TTC549 (cell line): ENCODE measurements around the gene AUNIP.

Experiments used
- FAIRE-seq: peaks from 2 replicates; lab custom pipeline; 2012; peaks lifted over from hg19 to GRCh38; lab: Jason Lieb, UNC

The AUNIP gene

DNA sequence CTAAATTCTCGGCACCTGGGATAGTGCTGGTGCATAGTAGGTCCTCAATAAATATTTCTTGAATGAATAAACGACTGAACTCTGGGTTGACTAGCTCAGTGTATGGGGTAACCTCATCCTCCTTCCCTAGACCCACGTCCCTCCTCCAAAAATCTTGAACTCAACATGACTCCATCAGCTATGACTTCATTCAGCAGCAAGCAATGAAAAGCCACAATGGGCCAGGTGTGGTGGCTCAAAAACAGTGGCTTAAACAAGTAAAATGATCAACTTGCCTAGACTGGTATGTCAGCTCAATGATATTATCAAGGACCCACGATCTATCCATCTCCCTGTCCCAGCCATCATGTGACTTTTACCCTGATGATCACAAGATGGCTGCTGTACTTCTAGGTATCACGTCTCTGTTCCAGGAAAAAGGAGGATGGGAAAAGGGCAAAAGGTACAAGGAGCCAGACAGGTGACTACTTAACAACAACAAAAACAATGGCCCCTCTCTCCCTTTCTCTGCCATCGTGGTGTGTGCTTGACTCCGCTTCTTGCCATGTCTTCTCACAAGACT is 29.2 kb upstream of the AUNIP start:
- FAIRE-seq = no peak

DNA sequence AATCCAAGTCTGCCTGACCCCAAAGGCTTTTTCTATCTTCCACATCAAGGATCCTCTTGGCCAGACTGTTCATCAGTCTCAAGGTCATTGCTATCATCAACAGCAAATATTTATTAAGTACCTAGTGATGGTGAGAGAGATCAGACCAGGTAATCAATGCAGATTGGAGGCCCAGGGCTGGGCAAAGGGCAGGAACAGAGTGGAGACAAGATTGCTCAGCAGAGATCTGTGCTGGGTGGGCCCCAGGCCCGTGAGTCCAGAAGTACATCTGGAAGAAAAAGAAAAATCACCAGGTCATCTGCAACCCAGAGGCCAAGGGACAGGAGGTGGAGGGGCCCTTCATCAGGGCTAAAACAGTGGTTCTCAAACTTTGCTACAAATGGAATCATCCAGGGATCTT is 26.3 kb upstream of the AUNIP start:
- FAIRE-seq = no peak

DNA sequence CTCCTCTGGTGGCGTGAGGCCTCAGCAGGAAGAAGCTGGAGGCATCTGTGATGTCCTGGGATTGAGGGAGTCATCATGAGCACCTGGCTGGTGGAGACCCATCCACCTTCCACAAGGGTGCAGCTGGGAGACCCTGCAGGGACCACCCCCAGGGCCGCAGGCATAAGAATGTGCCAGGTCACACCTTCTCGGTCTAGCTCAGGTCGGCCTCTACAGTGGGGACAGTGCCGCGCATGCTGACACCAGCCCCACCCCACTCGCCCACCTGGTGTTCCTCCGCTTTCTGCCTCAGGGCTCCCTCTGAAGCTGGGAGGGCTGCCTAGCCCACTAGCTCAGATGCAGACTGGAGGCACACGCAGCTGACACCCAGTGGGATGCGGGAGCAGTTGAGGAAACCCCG is 22.0 kb upstream of the AUNIP start:
- FAIRE-seq = no peak

DNA sequence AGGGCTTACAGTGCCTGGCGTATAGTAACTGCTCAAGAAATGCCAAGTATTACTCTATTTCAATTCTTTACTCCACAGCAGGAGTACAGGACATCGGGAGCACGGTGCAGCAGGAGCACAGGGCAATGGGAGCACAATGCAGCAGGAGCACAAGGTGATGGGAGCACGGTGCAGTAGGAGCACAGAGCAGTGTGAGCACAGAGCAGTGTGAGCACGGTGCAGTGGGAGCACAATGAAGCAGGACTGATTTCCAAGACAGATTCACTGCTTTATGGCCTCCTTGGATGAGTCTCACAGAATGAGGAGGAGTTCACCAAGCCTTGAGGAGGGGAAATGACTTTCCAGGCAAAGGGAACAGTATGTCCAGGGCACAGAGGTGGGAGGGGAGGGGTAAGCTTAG is 21.3 kb upstream of the AUNIP start:
- no peak for FAIRE-seq

DNA sequence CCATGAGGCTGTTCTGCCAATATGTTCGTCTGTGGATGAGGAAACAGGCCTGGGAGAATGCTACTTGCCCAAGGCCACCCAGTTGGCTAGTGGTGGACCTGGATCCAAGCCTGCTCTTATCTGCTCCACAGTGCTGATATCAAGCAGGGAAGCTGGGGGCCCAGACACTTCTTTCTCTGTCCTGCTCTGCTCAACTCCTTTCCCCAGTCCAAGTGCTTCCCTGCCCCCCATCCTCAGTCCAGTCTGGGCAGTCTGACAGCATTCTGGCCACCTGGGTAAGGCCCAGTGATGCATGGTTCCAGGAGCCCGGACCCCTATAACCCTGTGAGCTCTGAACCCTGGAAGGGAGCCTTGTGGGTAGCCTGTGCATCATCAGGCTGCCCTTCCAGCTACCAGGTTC is 20.4 kb upstream of the AUNIP start:
- no peak for FAIRE-seq

DNA sequence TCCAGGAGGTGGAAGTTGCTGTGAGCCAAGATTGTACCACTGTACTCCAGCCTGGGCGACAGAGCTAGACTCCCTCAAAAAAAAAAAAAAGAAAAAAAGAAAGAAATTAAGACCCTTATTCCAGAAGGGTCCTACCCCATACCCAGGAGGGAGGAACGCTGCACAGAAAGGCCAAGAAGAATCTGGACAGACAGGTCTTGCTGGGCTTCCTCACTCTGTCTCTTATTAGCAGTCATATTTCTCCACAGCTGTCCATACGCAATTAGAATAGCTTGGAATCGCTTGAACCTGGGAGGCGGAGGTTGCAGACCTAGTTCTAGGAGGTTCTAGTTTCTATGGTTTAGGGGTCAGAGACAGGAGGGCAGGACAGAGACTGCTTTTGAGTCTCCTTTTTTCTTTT is 19.4 kb upstream of the AUNIP start:
- FAIRE-seq = no peak

DNA sequence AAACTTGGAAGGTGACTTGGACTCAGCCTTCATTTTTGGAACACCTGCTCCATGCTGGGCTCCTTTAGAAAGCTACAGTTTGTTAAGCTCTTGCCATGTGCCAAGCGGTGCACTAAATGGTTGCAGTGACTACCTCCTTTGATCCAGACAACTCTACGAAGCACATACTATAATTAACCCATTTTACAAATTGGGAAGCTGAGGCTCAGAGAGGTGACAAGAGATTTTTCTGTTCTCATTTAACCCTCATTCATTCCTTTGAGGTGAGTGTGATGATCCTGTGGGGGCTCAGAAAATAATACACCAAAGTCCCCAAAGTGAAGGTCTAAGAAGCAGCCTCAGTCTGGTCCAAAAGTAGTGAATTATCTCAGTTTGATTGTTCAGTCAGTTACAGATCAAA is 17.9 kb upstream of the AUNIP start:
- no peak for FAIRE-seq

DNA sequence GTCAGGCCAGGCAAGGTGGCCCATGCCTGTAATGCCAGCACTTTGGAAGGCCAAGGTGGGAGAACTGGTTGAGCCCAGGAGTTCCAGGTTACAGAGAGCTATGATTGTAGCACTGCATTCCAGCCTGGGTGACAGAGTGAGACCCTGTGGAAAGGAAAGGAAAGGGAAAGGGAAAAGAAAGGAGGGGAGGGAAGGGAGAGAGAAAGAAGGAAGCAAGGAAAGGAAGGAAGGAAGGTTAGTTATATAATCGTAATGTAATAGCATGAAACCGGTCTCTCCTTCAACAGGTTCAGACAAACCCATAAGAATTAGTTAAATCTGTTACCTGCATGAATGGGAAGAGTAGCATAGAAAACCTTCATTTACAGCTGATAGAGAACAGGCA is 17.4 kb upstream of the AUNIP start:
- FAIRE-seq = no peak

DNA sequence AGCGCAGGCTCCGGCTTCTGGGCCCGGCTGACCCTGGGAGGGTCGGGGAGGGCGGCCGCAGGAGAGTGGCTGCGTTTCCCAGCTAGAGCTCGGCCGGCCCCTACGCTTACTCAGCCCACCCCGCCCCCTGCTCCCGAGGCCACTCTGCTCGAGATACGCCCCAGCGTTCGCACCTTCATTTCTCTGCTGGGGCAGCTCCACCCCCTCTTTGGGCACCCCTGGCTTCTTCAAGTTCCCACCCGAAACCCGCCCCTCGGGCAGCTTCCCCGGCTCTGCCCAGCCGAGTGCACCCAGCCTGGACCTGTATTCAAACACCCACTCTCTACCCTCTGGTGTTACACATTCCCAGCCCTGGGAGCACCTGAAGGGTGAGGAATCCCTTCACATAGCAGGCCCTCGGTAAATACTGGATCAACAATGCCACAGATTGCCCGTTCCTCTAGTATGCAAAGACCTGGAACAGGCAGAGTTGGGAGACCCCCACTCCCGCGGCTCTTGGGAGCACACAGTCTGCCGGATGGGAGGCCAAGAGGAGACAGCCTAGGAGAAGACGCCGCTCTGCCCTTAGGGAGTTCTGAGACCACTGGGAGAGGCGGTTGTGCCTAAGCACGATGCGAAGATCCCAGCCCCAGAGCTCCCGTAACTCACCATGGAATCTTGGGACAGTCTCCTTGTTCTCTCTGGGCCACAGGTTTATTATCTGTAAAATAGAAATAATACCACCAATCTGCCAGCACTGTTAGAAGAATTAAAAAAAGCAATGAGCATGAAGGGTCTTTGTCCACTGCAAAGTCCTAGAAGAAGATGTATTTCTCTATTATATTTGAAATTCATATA is 16.8 kb upstream of the AUNIP start:
- no peak for FAIRE-seq

DNA sequence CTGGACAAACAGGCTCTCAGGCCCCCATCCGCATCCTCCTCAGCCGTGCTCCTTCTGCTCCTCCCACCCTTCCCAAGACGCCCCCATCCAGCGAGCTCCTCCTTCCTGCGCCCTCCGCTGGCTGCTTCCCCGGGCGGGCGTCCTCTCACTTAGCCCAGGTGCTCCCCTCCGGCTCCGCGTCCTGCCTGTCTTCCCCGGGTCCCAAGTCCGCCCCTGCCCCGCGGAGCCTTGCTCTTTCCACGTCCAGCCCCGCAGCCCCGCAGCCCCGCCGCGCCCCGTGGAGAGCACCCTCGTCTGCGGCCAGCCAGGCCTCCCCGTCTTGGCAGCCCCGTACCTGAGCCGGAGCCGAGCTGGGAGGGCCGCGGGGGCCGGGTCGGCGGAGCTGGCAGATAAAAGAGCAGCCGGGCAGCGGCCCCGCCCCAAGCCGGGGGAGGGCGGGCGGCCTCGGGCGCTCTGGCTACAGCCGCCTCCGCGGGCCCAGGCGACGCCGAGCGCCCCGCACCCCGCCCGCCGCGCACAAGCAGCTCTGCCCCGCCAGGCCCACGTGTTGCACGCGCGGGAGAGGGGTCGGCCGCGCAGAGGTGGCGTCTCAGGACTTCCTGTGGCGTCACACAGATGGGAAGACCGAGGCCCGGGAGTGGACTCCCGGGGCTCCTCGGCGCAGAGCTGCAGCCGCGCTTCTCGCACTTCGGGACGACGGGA is 16.0 kb upstream of the AUNIP start, which contains the start of gene PAQR7:
Gene PAQR7, minus strand, starts transcription at position 555 of the 702 bp plus-strand sequence. CDS start 11,869 bp downstream, outside the sequence.
- no peak for FAIRE-seq

DNA sequence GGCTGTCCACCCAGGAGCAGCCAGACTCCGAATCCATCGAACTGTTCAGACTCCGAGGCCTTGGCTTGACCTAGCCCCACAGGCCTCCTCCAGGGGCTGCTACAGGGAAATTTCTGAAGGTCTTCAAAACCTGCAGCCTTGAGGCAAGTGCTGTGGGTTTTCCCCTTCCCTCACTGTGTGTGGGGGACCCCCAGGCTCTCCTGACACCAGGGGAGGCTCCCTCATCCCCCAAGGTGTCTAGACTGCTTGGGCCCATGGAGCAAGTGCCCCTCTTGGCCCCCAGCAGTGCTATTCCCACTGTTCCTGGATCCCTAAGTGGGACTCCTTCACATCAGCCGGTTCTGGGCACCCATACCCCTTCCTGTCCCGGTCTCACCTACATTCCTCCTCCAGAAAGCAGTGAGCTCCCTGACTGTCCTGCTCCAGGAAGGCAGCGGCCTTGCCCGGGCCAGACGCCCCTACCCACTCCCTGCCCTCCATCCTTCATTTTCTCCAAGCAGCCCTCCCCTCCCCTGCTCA is 15.4 kb upstream of the AUNIP start:
- FAIRE-seq = no peak

DNA sequence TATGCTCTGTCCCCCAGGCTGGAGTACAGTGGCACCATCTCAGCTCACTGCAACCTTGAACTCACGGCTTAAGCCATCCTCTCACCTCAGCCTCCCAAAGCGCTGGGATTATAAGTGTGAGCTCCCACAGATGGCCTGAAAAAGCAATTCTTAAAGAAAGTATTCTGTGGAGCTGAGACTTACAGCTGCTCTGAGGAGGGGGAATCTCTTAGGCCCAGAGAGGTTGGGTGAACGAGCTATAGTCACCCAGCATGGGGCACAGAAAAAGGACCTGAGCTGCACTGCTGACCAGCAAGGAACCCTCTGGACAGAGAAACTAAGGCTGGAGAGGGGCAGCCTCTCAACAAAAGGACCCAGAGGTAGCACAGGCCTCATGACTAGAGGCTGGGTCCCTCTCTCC is 15.0 kb upstream of the AUNIP start:
- no peak for FAIRE-seq

DNA sequence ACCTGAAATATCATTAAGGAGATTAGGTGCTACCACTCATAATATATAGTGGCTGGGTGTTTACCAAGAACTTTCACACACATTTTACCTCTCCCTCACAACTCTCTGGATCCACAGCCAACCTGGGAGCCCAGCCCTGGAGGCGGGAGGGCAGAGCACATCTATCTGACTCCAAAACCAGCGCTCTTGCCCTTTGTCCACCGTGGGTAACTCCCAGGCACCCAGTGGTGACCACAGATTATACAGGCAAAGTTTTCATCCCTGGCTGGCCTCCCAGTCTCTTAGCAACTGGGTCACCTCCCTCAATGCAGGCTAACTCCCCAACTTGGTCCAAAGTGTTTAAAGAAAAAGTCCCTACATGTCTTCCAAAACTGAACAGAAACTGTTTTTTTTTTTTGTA is 13.9 kb upstream of the AUNIP start:
- FAIRE-seq = no peak

DNA sequence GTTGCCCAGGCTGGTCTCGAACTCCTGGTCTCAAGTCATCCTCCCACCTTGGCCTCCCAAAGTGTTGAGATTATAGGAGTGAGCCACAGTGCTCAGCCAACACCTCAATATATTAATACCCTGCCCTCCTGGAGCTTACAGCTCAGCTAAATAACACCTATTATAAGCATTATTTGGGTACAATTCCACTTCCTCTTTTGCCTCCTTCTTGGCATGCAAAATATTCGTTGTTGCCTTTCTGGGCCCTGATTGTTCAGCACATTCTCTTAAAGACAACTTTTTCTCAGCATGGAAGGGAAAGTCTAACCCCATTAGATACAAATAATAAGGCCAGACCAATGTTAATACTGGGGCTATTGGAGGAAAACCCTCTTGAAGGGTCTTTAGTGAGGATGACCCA is 13.5 kb upstream of the AUNIP start:
- FAIRE-seq = no peak

DNA sequence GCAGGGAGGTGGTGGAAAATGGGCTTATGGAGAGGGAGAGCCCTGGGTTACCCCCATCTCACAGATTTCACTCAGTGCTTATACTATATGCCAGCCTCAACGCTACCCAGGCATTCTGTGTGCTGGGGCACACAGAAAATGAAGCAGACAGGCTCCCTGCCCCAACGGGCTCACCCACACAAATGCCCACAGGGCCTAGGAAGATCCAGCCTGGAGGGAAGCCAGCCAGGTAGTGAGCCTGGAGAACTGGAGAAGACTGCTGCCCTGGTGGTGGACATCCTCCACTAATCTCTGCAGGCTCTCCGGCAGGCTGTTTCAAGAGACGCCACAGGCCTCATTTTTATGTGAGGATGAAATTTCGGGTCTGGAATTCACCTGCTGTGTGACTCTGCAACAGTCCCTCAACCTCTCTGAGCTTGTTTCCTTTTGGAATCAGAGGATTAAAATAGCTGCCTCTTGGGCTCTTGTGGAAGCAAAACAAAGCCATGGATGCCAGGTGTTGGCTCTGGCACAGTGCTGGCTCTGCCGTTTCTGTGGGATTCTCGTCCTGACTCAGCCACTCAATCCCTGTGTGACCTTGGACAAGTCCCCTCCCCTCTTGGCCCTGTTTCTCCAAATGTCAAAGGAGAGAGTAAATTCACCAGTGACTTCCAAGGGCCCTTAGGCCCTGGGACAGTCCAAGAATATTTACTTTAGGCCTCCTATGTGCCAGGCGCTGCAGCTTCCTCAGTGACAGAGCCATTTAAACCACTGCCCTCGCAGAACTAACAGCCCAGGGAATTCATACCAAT is 12.6 kb upstream of the AUNIP start:
- FAIRE-seq = no peak

DNA sequence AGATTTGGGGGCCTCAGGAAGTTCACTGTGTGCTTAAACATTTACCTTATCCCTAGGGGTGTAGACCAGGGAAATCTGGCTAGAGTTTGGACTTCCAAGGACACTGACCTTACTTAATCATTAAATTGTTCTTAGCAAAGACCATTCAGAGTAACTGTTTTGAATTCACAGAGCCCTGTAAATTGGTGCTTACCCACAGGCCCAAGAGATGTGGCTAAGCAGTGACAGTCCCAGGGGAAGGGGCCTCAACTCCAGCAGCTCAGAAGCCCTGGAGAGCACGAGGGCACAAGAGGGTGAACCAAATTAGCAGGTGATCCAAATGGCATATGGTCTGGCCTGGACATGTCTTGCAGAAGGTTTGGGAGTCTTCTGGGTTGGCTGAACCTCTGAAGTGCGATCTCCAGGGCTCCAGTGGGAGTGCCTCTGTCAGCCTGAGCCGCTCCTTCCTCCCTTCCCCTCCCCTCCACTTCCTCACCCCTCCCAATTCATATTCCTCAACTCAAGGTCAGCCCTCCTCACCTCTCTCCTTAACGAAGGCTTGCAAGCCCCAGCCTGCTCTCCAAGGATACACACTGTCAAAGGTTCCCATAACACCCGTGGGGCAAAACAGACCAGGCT is 11.9 kb upstream of the AUNIP start:
- no peak for FAIRE-seq

DNA sequence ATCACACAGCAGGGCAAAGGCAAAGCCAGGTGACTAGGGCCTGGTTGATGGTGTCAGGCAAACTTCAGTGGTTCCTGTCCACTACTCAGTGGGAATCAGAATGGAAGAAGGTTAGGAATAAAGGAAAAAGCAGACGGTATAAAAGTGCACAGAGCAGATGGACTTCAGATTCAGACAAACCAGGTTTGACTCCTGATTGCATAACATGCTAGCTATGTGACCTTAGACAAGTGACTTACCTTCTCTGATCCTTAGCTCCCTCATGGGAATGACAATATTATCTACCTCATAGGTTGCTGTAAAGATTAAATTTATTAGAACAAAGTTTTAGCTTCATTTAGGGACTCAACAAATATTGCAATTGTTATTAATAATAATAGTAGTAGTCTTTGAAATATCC is 11.4 kb upstream of the AUNIP start:
- FAIRE-seq = no peak

DNA sequence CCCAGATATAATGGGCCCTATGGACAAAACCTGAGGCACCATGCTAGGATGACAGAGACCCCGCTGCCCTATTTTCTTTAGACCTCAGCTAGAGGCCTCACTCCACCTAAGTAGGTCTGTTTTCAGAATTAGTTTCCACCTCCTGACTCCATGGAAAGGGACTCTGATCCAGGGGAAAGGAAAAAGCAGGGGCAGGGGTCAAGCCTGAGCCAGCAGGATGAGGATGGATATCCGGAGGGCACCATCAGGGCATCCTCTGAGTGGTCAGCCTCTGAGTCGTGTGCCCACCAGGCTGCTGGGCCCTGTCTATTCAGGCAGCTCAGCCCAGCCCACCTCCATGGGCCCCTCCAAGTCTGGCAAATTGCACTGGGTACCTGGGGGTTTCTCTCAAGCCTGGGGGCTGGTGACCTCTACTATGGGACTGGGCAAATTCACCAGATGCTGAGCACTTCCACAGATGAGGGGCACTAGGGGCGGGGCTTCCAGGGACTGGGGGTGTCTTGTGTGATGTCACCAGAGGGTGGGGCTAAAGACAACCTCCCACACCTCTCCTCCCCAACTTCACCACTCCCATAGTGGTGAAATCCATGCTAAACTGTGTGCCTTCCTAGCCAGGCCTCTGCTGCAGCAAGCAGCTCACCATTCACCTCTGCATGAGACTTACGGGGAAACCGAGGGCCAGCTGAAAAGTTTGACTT is 10.8 kb upstream of the AUNIP start:
- FAIRE-seq = no peak

DNA sequence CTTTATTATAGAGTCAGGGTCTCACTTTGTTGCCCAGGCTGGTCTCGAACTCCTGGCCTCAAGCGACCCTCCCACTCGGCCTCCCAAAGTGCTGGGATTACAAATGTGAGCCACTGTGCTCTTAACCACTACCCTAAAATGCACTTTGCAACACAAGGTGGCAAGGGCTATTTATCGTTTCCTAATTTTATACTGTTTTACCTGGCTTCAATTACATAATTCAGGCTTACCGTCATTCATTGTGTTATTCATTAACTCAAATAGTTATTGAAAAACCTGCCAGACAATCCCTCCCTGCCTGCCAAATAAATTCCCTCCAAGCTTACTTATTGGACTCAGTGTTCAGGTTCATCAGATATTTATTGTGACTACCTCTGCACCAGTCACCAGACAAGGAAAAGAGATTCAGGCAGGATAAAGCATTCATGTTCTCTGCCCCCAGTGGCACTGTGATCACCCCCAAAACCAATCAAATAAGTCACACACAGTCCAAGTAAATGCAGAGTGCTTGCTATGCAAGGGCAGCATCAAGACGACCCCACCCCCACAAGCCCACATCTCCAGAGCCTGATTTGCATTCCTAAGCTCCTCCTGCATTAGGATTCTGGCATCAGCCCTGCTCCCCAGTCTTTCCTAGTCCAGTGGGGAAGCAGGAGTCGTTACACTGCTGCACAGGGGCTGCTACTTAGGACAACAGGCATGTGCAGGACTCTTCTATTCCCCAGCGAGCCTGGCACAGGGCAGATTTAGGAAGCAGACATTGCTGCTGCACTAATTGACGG is 8.1 kb upstream of the AUNIP start:
- no peak for FAIRE-seq

DNA sequence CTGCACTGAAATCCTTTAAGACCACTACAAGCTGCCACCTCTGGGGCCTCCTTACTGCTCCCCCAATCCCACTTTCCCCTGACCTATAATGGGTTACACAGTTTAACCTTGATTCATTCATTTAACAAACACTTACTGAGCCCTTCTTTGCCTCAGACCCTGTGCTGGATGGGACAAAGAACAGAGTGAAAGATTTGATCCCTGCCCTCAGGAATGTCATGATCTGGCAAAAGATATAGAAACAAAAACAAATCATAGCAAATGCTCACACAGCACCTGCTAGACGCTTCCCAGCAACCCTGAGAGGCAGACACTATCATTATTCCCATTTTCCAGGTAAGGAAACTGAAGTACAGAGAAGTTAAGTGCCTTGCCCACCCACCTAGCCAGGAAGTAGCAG is 7.0 kb upstream of the AUNIP start:
- no peak for FAIRE-seq

DNA sequence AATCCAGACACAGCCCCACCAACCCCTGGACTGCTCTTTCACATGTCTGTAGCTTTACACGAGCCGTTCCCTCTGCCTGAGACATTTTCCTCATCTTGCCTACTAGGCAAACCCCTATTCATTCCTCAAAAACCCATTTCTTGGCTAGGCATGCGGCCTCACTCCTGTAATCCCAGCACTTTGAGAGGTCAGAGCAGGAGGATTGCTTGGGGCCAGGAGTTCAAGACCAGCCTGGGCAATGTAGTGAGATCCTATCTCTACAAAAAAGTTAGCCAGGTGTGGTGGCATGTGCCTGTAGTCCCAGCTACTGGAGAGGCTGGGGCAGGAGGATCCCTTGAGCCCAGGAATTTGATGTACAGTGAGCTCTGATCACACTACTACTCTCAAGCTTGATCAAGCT is 5.2 kb upstream of the AUNIP start:
- no peak for FAIRE-seq
